CD4-positive, alpha-beta T cell (primary cell): ENCODE results near the gene SLC25A13. TPM values are rescaled to one million over a fixed set of nuclear protein-coding genes. Genes with fewer than 3 reads are reported as not detected.
"Not testable (repeated sequence)": the region's sequence is repeated elsewhere in the genome, so short reads cannot be mapped to it uniquely, and the experiment has no call there.

Experiments
- ATAC-seq: fragments of 200-7000 bp; cut with Tn5 transposase; one replicate; pipeline ENCODE4 v1.10.0; 2022; ENCODE audit warnings: mild to moderate bottlenecking; ENCODE audit not compliant: poor library complexity
- CTCF ChIA-PET: fragments of 350-600 bp; sonication (Branson Sonifier 250); formaldehyde crosslinking; loops from one replicate; lab custom pipeline; 2021; ENCODE audit warnings: antibody characterized with exemption, inconsistent platforms; lab: Charles Lee
- POLR2A ChIA-PET: fragments of 350-600 bp; sonication (Branson Sonifier 250); formaldehyde crosslinking; loops from one replicate; lab custom pipeline; 2021; ENCODE audit warnings: antibody characterized with exemption, inconsistent platforms; lab: Charles Lee
- DNase-seq, 14 experiments: peaks; one replicate each; pipeline ENCODE4 v3.0.0-alpha.2; 2013 to 2020; ENCODE audit warnings: mixed read lengths in 2 of 14
- H3K27ac ChIP-seq, 2 donors: one replicate each; pipeline versions ENCODE4 v1.5.1 to v1.7.0; 2013; ENCODE audit warnings: low read length in 2 of 2, low read depth in 1 of 2, mild to moderate bottlenecking in 1 of 2
- H3K27me3 ChIP-seq, 2 experiments: 1 replicate in 1 of 2; 2 replicates in 1 of 2; pipeline versions ENCODE4 v1.6.1 to v1.7.0; 2013; ENCODE audit warnings: low read length in 2 of 2, control low read depth in 1 of 2, mild to moderate bottlenecking in 1 of 2, moderate library complexity in 1 of 2; ENCODE audit not compliant: insufficient read depth in 2 of 2, control insufficient read depth in 1 of 2
- H3K36me3 ChIP-seq: one replicate; pipeline ENCODE4 v1.6.1; 2013; ENCODE audit warnings: low read length, control low read depth; ENCODE audit not compliant: insufficient read depth
- H3K4me1 ChIP-seq: one replicate; pipeline ENCODE4 v1.6.1; 2013; ENCODE audit warnings: low read length, control low read depth; ENCODE audit not compliant: insufficient read depth
- H3K4me3 ChIP-seq: one replicate; pipeline ENCODE4 v1.5.1; 2013; ENCODE audit warnings: mild to moderate bottlenecking, low read length, moderate library complexity
- H3K9me3 ChIP-seq, 2 experiments: 1 replicate in 1 of 2; 2 replicates in 1 of 2; pipeline versions ENCODE4 v1.6.1 to v1.7.0; 2013; ENCODE audit warnings: low read length in 2 of 2, mild to moderate bottlenecking in 2 of 2, control low read depth in 1 of 2, moderate library complexity in 1 of 2; ENCODE audit not compliant: control insufficient read depth in 1 of 2, insufficient read depth in 1 of 2
- H3K27ac Mint-ChIP-seq: one replicate; pipeline ENCODE4 v1.8.0; 2020; ENCODE audit warnings: mixed read lengths
- H3K27me3 Mint-ChIP-seq: one replicate; pipeline ENCODE4 v1.8.0; 2021; ENCODE audit warnings: mixed read lengths
- H3K36me3 Mint-ChIP-seq: one replicate; pipeline ENCODE4 v1.8.0; 2021; ENCODE audit warnings: low read depth, mixed read lengths
- H3K4me1 Mint-ChIP-seq: one replicate; pipeline ENCODE4 v1.8.0; 2021; ENCODE audit warnings: low read depth, mixed read lengths
- H3K4me3 Mint-ChIP-seq: one replicate; pipeline ENCODE4 v1.8.0; 2020; ENCODE audit warnings: mild to moderate bottlenecking, mixed read lengths
- H3K9me3 Mint-ChIP-seq: one replicate; pipeline ENCODE4 v1.8.0; 2020; ENCODE audit warnings: mixed read lengths
- CTCF ChIP-seq: fragments of 200-600 bp; IDR thresholded peaks from one replicate; pipeline ENCODE4 v1.8.0; 2022; ENCODE audit warnings: antibody characterized with exemption, mild to moderate bottlenecking
- intact Hi-C, 2 experiments: fragments of 100-400 bp; cut with DNase I in 1 of 2; cut with micrococcal nuclease in 1 of 2; formaldehyde crosslinking; loops; one replicate each; pipeline versions ENCODE4 v1.15.1 to v1.9.0; 2023 to 2025; cut with DNase I, micrococcal nuclease
- total RNA-seq, 174 experiments: library from RNA in 2 of 174; stranded (reverse) in 2 of 174; gene quantifications; one replicate each; pipeline ENCODE4 v1.2.3 and lab custom pipeline; 2021 to 2026

SLC25A13 gene
- total RNA-seq, 2 experiments from 2014 or later = 12.7 to 13.5 TPM

- Histone ChIP-seq H3K27ac (no peak overlapping the region), H3K27me3 (no peaks in the 10 kb centered on the region), H3K9me3 (peaks cover 0 to 4% of the 10 kb centered on the region in 2 experiments), H3K4me3 (no peak overlapping the region), H3K36me3 (no peaks in the 10 kb centered on the region), H3K4me1 (no peaks in the 10 kb centered on the region)
- Mint-ChIP-seq H3K27me3 (peaks cover 10% of the 10 kb centered on the region), H3K36me3 (no peaks in the 10 kb centered on the region), H3K9me3 (no peaks in the 10 kb centered on the region), H3K4me1 (no peaks in the 10 kb centered on the region), H3K4me3 (no peak overlapping the region), H3K27ac (no peak overlapping the region)
- ChIA-PET POLR2A (no interaction called here), CTCF (no interaction called here)
- DNase-seq = no peak
- intact Hi-C loops = no loop called here
- no peak for TF ChIP-seq CTCF
- no peak for ATAC-seq
These were observed 38.0 kb upstream of the SLC25A13 start for GRCh38 chr7:96359876-96360275.

DNA sequence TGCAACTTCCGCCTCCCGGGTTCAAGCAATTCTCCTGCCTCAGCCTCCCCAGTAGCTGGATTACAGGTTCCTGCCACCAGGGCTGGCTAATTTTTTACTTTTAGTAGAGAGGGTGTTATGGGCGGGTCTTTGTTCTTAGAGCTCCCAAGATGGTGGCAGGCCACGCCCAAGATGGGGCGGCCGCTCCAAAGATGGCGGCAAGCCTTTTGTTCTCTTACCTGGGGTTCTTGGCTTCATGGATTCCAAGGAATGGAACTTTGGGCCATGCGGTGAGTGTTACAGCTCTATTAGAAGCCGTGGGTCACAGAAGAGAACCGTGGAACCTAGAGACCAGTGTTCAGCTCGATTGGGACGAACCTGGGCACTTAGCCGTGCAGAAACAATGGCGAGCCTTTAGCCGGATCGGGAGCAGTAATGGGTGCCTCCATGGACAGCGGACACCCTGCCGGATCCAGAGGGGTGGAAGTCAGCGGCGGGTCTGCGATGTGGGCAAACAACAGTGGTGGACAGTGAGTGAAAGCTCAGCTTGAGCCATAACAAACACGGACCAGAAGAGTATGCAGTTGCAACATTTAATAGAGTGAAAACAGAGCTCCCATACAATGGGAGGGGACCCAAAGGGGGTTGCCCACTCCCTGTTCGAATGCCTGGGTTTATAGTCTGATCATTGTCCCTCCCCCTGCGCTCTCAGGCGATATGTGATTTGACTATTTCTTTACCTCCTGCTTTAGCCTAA is 36.5 kb upstream of the SLC25A13 start:
- POLR2A ChIA-PET, H3K36me3 Mint-ChIP-seq, H3K4me3 ChIP-seq, H3K9me3 Mint-ChIP-seq, DNase-seq, H3K4me1 ChIP-seq, H3K27ac Mint-ChIP-seq, H3K4me3 Mint-ChIP-seq, H3K27me3 ChIP-seq, H3K9me3 ChIP-seq, CTCF ChIA-PET, H3K36me3 ChIP-seq, ATAC-seq, intact Hi-C loops, H3K27ac ChIP-seq, H3K4me1 Mint-ChIP-seq: not testable (repeated sequence)
- peaks cover 10% of the 10 kb centered on the region for H3K27me3 Mint-ChIP-seq

DNA sequence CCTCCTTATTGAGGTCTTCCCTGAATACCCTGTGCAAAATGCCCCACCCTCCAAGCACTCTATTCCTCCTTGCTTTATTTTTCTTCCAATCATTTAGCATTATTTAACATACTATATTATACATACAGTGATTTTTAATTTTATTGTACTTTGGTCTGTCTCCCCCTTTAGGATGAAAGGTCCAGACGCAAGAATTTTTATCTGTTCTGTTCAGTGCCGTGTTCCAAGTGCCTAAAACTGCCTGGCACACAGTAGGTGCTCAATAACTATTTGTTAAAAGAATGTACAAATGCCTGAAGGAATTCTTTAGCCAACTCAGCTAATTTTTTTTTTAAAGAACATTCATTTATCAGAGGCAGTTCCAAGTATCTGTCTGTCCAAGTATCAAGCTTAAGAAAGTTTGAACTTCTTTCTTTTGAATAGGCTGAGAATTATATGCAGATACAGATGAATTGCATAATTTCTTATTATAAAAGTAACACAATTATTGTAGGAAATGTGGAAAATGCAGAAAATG is 34.1 kb upstream of the SLC25A13 start:
- Mint-ChIP-seq H3K4me1 (no peaks in the 10 kb centered on the region), H3K27me3 (peaks cover 10% of the 10 kb centered on the region), H3K27ac (no peak overlapping the region), H3K4me3 (no peak overlapping the region), H3K36me3 (no peaks in the 10 kb centered on the region), H3K9me3 (no peaks in the 10 kb centered on the region)
- Histone ChIP-seq H3K27ac (no peak overlapping the region), H3K27me3 (no peaks in the 10 kb centered on the region), H3K9me3 (peaks cover 0 to 4% of the 10 kb centered on the region in 2 experiments), H3K36me3 (no peaks in the 10 kb centered on the region), H3K4me3 (no peak overlapping the region), H3K4me1 (no peaks in the 10 kb centered on the region)
- intact Hi-C loops = no loop called here
- DNase-seq (no peak), ATAC-seq (no peak)
- POLR2A ChIA-PET = no interaction called here
- no peak for TF ChIP-seq CTCF
- CTCF ChIA-PET = no interaction called here
